Mucosa of descending colon (tissue), 3 donors: ENCODE results near the gene EIF4E3. TPM values are rescaled to one million over a fixed set of nuclear protein-coding genes. Genes with fewer than 3 reads are reported as not detected.

ENCODE experiments used
- ATAC-seq: fragments of 200-7000 bp; cut with Tn5 transposase; one replicate; pipeline ENCODE4 v1.9.1; 2020; ENCODE audit warnings: mild to moderate bottlenecking, moderate library complexity
- DNase-seq, 3 donors: peaks; one replicate each; pipeline ENCODE4 v3.0.0-alpha.2; 2020
- H3K36me3 ChIP-seq: fragments of 200-600 bp; one replicate; pipeline ENCODE4 v1.8.0; 2021; ENCODE audit warnings: low read depth, mild to moderate bottlenecking
- H3K4me1 ChIP-seq: fragments of 200-600 bp; one replicate; pipeline ENCODE4 v1.8.0; 2021; ENCODE audit warnings: low read depth, mild to moderate bottlenecking
- H3K4me3 ChIP-seq: fragments of 200-600 bp; one replicate; pipeline ENCODE4 v1.8.0; 2021; ENCODE audit warnings: mild to moderate bottlenecking
- H3K9me3 ChIP-seq: fragments of 200-600 bp; one replicate; pipeline ENCODE4 v1.8.0; 2021; ENCODE audit warnings: mild to moderate bottlenecking
- intact Hi-C, 2 donors: fragments of 100-400 bp; cut with DNase I in 1 of 2; cut with micrococcal nuclease in 1 of 2; formaldehyde crosslinking; loops; one replicate each; pipeline versions ENCODE4 v1.11.0 to v1.11.1; 2022; cut with DNase I, micrococcal nuclease
- total RNA-seq, 3 donors: library from RNA; stranded (reverse); fragmentation: NEBNext Ultra II Directional in 2 of 3; extraction: Animal tissue kit (Norgen Biotek cat#: 25700) in 2 of 3; gene quantifications; one replicate each; pipeline versions ENCODE4 v1.2.1 to v1.2.4, GENCODE V29; 2021 to 2023
- TF ChIP-seq, protein P1 (sequence below): fragments of 200-600 bp; IDR thresholded peaks from one replicate; pipeline ENCODE4 v1.8.0; 2022; ENCODE audit warnings: antibody characterized with exemption, mild to moderate bottlenecking
- donor health status: DM: no; HTN: no; CAD: no; lungs with moderate emphysema.
- donor health status: DM: no; HTN: no; CAD: no.
- donor health status: DM: no; HTN: yes; CAD: no.

Gene EIF4E3
- total RNA-seq, 3 donors from 2014 or later = 40.6 to 57.1 (median 48.4) TPM

DNA sequence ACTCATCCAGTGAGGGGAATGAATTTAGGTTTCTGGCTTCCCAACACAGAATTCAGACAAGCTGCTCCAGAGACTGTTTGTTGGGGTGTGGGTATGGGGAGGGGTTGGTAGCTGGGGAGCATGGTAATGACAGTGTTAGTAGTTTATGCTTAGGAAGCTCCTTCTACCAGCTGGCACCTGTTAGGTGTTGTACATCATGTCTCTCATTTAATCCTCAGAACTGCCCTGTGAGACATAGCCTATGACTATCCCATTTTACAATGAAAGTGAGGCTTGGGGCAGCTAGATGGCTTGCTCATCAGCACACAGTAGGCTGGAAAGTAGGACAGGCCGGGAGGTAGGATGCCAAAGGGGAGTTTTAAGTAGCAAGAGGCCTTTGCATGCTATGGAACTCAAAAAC is 2.5 kb downstream of the EIF4E3 start:
- Histone ChIP-seq H3K36me3 (no peaks in the 10 kb centered on the region), H3K4me1 (peaks cover 14% of the 10 kb centered on the region), H3K9me3 (no peaks in the 10 kb centered on the region), H3K4me3 (no peak overlapping the region)
- DNase-seq = no peak
- TF ChIP-seq, protein P1, sequence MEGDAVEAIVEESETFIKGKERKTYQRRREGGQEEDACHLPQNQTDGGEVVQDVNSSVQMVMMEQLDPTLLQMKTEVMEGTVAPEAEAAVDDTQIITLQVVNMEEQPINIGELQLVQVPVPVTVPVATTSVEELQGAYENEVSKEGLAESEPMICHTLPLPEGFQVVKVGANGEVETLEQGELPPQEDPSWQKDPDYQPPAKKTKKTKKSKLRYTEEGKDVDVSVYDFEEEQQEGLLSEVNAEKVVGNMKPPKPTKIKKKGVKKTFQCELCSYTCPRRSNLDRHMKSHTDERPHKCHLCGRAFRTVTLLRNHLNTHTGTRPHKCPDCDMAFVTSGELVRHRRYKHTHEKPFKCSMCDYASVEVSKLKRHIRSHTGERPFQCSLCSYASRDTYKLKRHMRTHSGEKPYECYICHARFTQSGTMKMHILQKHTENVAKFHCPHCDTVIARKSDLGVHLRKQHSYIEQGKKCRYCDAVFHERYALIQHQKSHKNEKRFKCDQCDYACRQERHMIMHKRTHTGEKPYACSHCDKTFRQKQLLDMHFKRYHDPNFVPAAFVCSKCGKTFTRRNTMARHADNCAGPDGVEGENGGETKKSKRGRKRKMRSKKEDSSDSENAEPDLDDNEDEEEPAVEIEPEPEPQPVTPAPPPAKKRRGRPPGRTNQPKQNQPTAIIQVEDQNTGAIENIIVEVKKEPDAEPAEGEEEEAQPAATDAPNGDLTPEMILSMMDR = no peak
- ATAC-seq = no peak
- intact Hi-C loops = no loop called here

DNA sequence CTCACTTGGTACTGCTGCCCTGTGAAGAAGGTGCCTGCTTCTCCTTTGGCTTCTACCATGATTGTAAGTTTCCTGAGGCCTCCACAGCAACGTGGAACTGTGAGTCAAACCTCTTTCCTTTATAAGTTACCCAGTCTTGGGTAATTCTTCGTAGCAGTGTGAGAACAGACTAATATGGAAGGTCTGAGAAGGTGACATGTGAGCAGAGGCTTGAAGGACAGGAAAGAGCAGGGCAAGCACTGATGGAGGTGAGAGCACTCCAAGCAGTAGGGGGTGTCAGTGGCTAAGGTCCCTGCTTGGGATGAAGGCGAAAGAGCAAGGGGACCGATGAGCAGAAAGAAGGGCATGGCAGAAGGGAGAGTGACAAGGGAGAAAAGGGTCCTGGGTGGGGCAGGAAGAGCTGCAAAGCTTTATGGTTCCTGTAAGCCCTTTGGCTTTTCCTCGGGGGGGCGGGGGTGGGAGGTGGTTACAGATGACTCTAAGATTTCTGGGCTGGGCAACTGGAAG is 3.5 kb downstream of the EIF4E3 start:
- ATAC-seq (no peak), DNase-seq (no peak)
- no peaks in the 10 kb centered on the region for H3K36me3 ChIP-seq
- intact Hi-C loops = no loop called here
- no peak overlapping the region for H3K4me3 ChIP-seq
- H3K4me1 ChIP-seq = peaks cover 14% of the 10 kb centered on the region
- TF ChIP-seq, protein P1 = no peak
- no peaks in the 10 kb centered on the region for H3K9me3 ChIP-seq

DNA sequence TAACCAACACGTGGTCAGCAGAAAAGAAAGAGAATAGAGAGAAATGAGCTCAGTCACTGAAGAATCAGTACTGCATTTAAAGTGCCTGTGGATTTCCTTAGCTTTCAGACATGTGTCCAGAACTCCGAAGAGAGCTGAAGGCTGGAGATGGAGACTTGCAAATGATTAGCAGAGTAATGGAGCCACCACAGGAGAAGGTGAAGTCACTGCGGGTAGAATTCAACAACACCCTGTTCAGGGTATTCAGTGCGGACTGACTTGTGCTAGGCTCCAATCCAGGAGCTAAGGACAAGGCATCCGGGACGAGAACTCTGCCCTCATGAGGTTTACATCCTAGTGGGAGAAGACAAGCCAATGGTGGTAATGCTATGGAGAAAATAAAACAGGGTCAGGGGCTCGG is 4.2 kb downstream of the EIF4E3 start:
- peaks cover 9% of the 10 kb centered on the region for H3K4me1 ChIP-seq
- no peak overlapping the region for H3K4me3 ChIP-seq
- no peaks in the 10 kb centered on the region for H3K36me3 ChIP-seq
- no peak for ATAC-seq
- H3K9me3 ChIP-seq = no peaks in the 10 kb centered on the region
- no peak for DNase-seq
- intact Hi-C loops = no loop called here
- TF ChIP-seq, protein P1 = no peak

DNA sequence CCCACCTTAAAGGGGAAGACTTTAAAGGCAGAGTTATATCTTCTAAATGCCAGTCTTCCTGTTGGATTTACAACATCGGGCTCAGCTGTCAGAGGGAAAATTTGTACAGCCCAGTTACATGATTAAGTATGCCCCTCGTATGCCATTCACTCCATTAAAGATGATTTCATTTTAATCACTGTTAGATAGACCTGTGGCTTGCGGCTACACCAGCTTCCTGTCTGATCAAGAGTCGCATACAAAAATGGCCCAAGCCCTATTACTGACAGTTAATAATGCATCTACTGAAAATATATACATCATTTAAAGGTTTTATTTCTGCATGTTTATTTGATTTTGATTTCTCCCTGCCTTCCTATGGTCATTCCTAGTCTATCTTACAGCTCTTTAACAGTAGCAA is 7.1 kb downstream of the EIF4E3 start:
- DNase-seq (peak in 1 of 3 donors; percentile 46), ATAC-seq (peak; percentile 33)
- intact Hi-C loops = no loop called here
- no peaks in the 10 kb centered on the region for H3K9me3 ChIP-seq
- H3K4me1 ChIP-seq = no peaks in the 10 kb centered on the region
- TF ChIP-seq, protein P1 = no peak
- H3K36me3 ChIP-seq = no peaks in the 10 kb centered on the region
- no peak overlapping the region for H3K4me3 ChIP-seq

DNA sequence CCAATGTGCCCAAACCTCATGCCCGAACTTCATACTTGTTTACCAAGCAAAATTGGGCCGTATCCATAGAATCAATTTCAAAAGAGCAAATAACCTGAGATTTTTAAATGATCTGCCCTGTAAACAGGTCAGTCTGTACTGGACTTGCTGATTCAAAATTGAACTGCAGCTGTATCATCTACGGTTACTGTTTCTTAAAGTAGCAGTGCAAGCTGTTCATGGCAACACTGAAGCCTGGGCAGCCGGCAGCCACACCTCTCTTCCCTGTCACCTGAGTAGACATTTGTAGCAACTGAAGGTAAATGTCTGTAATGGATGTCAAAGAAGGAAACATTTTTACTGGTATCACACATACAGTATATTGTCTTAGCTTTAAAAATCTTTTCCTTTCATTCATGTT is 10.6 kb downstream of the EIF4E3 start:
- no peak for DNase-seq
- TF ChIP-seq, protein P1 = no peak
- ATAC-seq = no peak
- no peaks in the 10 kb centered on the region for H3K9me3 ChIP-seq
- intact Hi-C loops = no loop called here
- H3K36me3 ChIP-seq = no peaks in the 10 kb centered on the region
- H3K4me3 ChIP-seq = no peak overlapping the region
- H3K4me1 ChIP-seq = peaks cover 5% of the 10 kb centered on the region

DNA sequence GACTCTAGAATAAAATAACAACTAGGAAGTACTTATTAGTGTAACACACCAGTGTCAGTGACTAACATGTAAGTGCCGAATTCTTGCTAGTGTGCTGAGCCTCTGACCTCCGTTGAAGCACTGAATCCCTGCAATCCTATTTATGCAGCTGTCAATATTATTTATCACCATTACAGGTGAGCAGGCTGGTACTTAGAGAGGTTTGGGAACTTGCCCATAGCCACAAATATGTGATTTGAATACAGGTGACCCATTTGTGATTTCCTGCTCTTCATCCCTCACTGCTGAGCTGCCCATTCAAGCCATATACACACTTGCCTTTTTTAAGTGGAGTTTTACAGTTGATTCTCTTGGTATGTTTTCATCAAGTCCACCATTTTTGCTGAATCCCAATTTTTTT is 12.2 kb downstream of the EIF4E3 start:
- intact Hi-C loops = no loop called here
- Histone ChIP-seq H3K4me3 (no peak overlapping the region), H3K9me3 (no peaks in the 10 kb centered on the region), H3K4me1 (peaks cover 5% of the 10 kb centered on the region), H3K36me3 (no peaks in the 10 kb centered on the region)
- DNase-seq (no peak), ATAC-seq (no peak)
- TF ChIP-seq, protein P1 = no peak
